Ishikawa (cell line): ENCODE results near the gene GLB1L.

Experiments
- CEBPB ChIP-seq: IDR thresholded peaks from 2 replicates; pipeline ENCODE4 v1.6.1; 2012
- CREB1 ChIP-seq: IDR thresholded peaks from 2 replicates; pipeline ENCODE4 v1.6.1; 2012; ENCODE audit warnings: low read depth
- EGR1 ChIP-seq: IDR thresholded peaks from 2 replicates; pipeline ENCODE4 v1.6.1; 2012
- EP300 ChIP-seq: IDR thresholded peaks from 2 replicates; pipeline ENCODE4 v1.6.1; 2012; ENCODE audit warnings: borderline replicate concordance
- FOXM1 ChIP-seq: IDR thresholded peaks from 2 replicates; pipeline ENCODE4 v1.6.1; 2012; ENCODE audit warnings: low read depth, borderline replicate concordance
- MAX ChIP-seq: IDR thresholded peaks from 2 replicates; pipeline ENCODE4 v1.6.1; 2012
- NFIC ChIP-seq: IDR thresholded peaks from 2 replicates; pipeline ENCODE4 v1.6.1; 2012
- RAD21 ChIP-seq: IDR thresholded peaks from 2 replicates; pipeline ENCODE4 v1.6.1; 2012; ENCODE audit warnings: low read depth
- REST ChIP-seq: IDR thresholded peaks from 2 replicates; pipeline ENCODE4 v1.6.1; 2012; ENCODE audit warnings: low read depth, mild to moderate bottlenecking
- TAF1 ChIP-seq: IDR thresholded peaks from 2 replicates; pipeline ENCODE4 v1.6.1; 2012; ENCODE audit warnings: low read depth, mild to moderate bottlenecking
- TCF12 ChIP-seq: IDR thresholded peaks from 2 replicates; pipeline ENCODE4 v1.6.1; 2012; ENCODE audit warnings: low read depth
- TEAD4 ChIP-seq: IDR thresholded peaks from 2 replicates; pipeline ENCODE4 v1.6.1; 2012
- USF1 ChIP-seq: IDR thresholded peaks from 2 replicates; pipeline ENCODE4 v1.6.1; 2012
- YY1 ChIP-seq: IDR thresholded peaks from 2 replicates; pipeline ENCODE4 v1.6.1; 2012; ENCODE audit warnings: low read depth
- ZBTB7A ChIP-seq: IDR thresholded peaks from 2 replicates; pipeline ENCODE4 v1.6.1; 2012; ENCODE audit warnings: low read depth

GLB1L gene

GRCh38 chr2:219213486-219214071 lies 31.7 kb downstream of the GLB1L start:
- TF ChIP-seq RAD21 (no peak), EP300 (no peak), FOXM1 (no peak), MAX (no peak), EGR1 (no peak), TAF1 (no peak)

- no peak for TF ChIP-seq USF1
- TF ChIP-seq TAF1, result no peak
- no peak for TF ChIP-seq ZBTB7A
- no peak for TF ChIP-seq TEAD4
- no peak for TF ChIP-seq FOXM1
- TF ChIP-seq RAD21, result no peak
- no peak for TF ChIP-seq CREB1
- TF ChIP-seq EP300, result no peak
- TF ChIP-seq TCF12, result no peak
- TF ChIP-seq REST, result no peak
- TF ChIP-seq EGR1, result no peak
- TF ChIP-seq CEBPB, result no peak
Observed at GRCh38 chr2:219213026-219213415, 32.2 kb downstream of the GLB1L start.

- no peak for TF ChIP-seq USF1
- TF ChIP-seq CEBPB, result no peak
- no peak for TF ChIP-seq NFIC
- TF ChIP-seq ZBTB7A, result no peak
- no peak for TF ChIP-seq TCF12
- TF ChIP-seq REST, result no peak
- TF ChIP-seq TAF1, result no peak
- no peak for TF ChIP-seq EP300
- no peak for TF ChIP-seq MAX
- no peak for TF ChIP-seq TEAD4
- no peak for TF ChIP-seq EGR1
- TF ChIP-seq FOXM1, result no peak
- no peak for TF ChIP-seq RAD21
- TF ChIP-seq CREB1, result no peak
- no peak for TF ChIP-seq YY1
Observed at GRCh38 chr2:219210886-219211362, 34.3 kb downstream of the GLB1L start.

GRCh38 chr2:219210196-219210885 lies 34.9 kb downstream of the GLB1L start:
- TF ChIP-seq TAF1 (no peak), USF1 (no peak), FOXM1 (no peak), TEAD4 (no peak), TCF12 (no peak), CREB1 (no peak), ZBTB7A (no peak), EGR1 (no peak), NFIC (no peak), CEBPB (no peak), RAD21 (no peak), MAX (no peak), YY1 (no peak), REST (no peak), EP300 (no peak)
